Anterior cingulate cortex (tissue), 58 donors: ENCODE measurements around the gene AMY1C.
"Not testable (repeated sequence)": the region's sequence is repeated elsewhere in the genome, so short reads cannot be mapped to it uniquely, and the experiment has no call there.

ENCODE experiments used
- DNase-seq, 58 donors: peaks; one replicate each; lab custom pipeline; 2025; lab: John Stamatoyannopoulos, UW

Gene AMY1C

DNA sequence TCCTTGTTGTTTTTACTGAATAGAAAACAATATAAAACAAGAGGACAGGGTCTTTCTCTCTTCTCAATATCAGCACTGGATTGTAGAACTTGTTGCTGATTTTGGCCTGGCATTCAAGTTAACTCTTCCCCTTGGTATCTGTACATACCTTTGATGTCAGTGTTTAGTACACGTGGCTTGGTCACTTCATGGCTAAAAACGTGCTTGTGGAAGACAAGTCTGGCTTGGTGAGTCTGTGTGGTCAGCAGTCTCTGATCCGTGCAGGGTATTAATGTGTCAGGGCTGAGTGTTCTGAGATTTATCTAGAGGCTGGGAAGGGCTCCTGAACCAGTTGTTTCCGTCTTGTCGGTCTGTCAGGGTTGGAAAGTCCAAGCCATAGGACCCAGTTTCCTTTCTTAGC is at the start of gene AMY1C:
Gene AMY1C, plus strand, starts transcription at position 301 of the 400 bp plus-strand sequence. CDS start 572 bp downstream, outside the sequence.
- DNase-seq: not testable (repeated sequence)

GRCh38 chr1:103700669-103701068 is 49.0 kb upstream of the AMY1C start:
- not testable (repeated sequence) for DNase-seq

- DNase-seq: not testable (repeated sequence)
Measured at GRCh38 chr1:103701256-103701655, 48.4 kb upstream of the AMY1C start.

- DNase-seq: not testable (repeated sequence)
Measured at GRCh38 chr1:103707670-103708069, 42.0 kb upstream of the AMY1C start.

- not testable (repeated sequence) for DNase-seq
Measured at GRCh38 chr1:103710381-103710780, 39.3 kb upstream of the AMY1C start.

GRCh38 chr1:103717404-103717803 is 32.3 kb upstream of the AMY1C start:
- not testable (repeated sequence) for DNase-seq

DNA sequence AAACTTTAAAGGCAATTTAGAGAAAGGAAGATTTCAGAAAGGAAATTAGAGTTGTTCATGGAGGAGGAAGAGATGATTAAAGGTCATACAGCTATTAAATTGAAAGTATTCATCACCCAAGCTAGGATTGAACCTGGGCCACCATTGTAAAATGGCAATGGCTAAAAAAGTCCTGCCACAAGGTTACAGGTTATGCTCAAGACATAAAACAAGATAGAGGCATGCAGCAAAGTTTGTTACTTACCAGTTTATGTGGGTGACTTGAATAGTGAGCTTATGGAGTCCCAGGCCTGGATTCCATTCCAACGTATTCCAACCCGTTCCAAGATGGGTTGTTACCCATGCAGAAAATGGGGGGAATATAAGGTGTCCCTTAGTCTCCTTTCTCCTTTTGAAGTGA is 28.2 kb upstream of the AMY1C start:
- not testable (repeated sequence) for DNase-seq

GRCh38 chr1:103735334-103735733 is 14.4 kb upstream of the AMY1C start:
- DNase-seq: not testable (repeated sequence)

DNA sequence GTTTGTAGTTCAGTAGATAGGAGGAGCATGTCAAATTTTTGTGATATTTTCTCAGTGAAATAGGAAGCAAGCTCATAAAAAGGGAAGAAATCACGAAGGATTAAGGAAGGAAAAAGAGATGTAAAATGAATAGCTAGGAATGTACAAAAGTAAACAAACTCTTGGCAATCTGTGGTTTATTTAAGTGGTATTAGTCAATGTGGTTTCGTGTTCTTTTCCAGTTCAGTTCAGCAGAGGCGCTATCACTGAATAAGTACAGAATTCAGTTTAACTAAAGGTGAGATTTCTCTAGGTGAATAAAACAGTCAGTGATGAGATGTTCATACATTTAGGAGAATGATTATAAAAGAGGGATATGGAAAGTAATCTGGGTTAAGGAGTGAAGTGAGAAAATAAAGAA is 11.7 kb upstream of the AMY1C start:
- not testable (repeated sequence) for DNase-seq

DNA sequence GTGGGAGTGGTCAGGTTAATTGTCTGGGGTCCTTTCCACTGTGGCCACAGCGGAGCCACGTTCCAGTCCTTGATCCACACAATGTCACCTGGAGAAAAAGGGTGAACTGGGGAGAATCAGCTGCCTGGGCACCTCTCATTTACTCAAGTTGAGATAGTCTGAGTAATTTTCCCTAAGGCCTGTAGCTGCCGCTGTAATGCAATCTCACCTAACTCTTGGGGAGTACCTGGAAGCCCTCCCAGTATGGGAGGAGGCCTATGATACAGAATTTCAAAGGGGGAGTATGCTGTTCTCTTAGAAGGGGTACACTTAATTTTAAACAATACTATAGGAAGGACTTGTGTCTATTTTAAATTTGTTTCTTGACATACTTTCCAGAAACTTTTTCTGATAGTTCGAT is 5.2 kb upstream of the AMY1C start:
- not testable (repeated sequence) for DNase-seq

DNA sequence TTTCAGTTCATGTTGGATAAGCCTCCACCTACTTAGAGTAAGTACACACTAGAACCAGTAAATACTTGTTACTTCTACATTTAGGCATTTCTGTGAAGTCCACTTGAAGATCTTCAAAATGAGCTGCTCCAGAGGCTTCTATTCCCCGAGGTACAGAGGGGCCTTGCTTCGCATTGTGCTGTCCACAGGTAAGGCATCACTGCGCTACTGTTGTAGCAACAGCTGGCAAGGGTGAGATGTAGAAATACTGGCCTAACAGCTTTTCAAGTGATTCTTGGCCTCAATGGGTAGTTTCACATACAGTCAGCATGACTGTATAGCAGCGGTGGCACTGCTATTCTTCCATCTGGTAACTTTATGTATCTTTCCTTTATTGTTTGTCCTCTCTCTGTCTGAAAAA is 4.7 kb upstream of the AMY1C start:
- DNase-seq: not testable (repeated sequence)

GRCh38 chr1:103748273-103748672 is 1.4 kb upstream of the AMY1C start:
- not testable (repeated sequence) for DNase-seq

- DNase-seq: no peak
Measured at GRCh38 chr1:103761896-103762295, 12.2 kb downstream of the AMY1C start.

DNA sequence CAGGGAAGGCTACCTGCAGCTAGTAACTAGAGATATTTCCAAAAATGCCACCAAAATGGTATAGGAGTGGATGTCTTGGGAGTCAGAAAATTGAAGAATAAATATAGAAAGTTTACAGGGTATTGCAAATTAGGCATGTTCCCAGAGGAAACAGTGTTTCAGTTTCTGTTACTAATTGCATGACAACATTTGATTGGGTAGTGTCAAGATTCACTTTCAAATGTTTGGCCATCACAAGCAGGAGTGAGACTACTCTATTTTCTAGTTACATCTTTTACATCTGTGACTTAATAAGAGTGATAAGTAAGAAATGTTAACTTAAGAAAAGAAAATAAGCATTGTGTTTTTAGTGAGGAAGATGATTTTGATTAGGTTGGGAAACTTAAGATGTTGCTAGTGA is 30.2 kb downstream of the AMY1C start:
- no peak for DNase-seq

DNA sequence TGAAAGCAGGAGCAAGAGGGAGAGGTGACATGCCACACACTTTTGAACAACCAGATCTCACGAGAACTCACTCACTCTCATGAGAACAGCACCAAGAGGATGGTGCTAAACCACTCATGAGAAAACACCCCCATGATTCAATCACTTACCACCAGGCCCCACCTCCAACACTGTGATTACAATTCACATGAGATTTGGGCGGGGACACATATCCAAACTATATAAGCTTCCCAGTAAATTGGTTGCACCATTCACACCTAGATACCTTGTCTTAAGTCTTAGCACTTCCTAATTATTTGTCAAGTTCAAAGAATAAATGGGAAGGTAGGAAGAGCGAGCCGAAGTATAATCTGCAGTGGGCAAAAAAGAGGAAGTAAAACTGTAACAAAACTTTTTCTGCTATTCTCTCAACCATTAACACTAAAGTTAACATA is 34.3 kb downstream of the AMY1C start:
- DNase-seq: no peak

GRCh38 chr1:103788377-103788776 is 38.7 kb downstream of the AMY1C start:
- peak in 1 of 58 donors; percentile 1 for DNase-seq

GRCh38 chr1:103790172-103790571 is 40.5 kb downstream of the AMY1C start:
- no peak for DNase-seq
